OCI-LY7 (cell line): ENCODE measurements around the gene CIC. TPM values are rescaled to one million over a fixed set of nuclear protein-coding genes. Genes with fewer than 3 reads are reported as not detected.

Source experiments
- BruUV-seq: library from RNA; stranded (reverse); fragments of 400-500 nt; replicated peaks from 2 replicates; lab custom pipeline; 2021; lab: Mats Ljungman, UMichigan
- CTCF ChIA-PET: fragments of 300-600 bp; sonication (Branson Sonifier 250); formaldehyde crosslinking; loops from one replicate; lab custom pipeline; 2022; ENCODE audit warnings: antibody characterized with exemption; ENCODE audit not compliant: unreplicated experiment; lab: Charles Lee
- POLR2A ChIA-PET: fragments of 300-600 bp; sonication (Branson Sonifier 250); formaldehyde crosslinking; loops from one replicate; lab custom pipeline; 2022; ENCODE audit warnings: antibody characterized with exemption; lab: Charles Lee
- DNase-seq: peaks from one replicate; pipeline ENCODE4 v3.0.0-alpha.2; 2015; ENCODE audit warnings: low spot score
- H2AFZ ChIP-seq: fragments of 200-600 bp; sonication (generic), shearing (Covaris generic); 2 replicates; pipeline ENCODE4 v1.6.1; 2014; ENCODE audit warnings: mild to moderate bottlenecking, antibody characterized with exemption, low read length, moderate library complexity
- H3K27ac ChIP-seq: fragments of 200-600 bp; sonication (generic); 2 replicates; pipeline ENCODE4 v1.5.1; 2014; ENCODE audit warnings: mixed run types, low read depth, mild to moderate bottlenecking, moderate library complexity, low read length, inconsistent platforms; ENCODE audit not compliant: poor library complexity, severe bottlenecking
- H3K36me3 ChIP-seq: fragments of 200-600 bp; sonication (generic); 2 replicates; pipeline ENCODE4 v1.6.1; 2014; ENCODE audit warnings: mild to moderate bottlenecking, antibody characterized with exemption, low read length, moderate library complexity, mixed read lengths; ENCODE audit not compliant: insufficient read depth
- H3K4me1 ChIP-seq: fragments of 200-600 bp; sonication (generic); 2 replicates; pipeline ENCODE4 v1.5.1; 2014; ENCODE audit warnings: mild to moderate bottlenecking, low read length; ENCODE audit not compliant: insufficient read depth, poor library complexity, severe bottlenecking
- H3K4me2 ChIP-seq: fragments of 200-600 bp; sonication (generic); 2 replicates; pipeline ENCODE4 v1.6.1; 2014; ENCODE audit warnings: mild to moderate bottlenecking, low read length
- H3K4me3 ChIP-seq: fragments of 200-600 bp; sonication (generic); 2 replicates; pipeline ENCODE4 v1.5.1; 2014; ENCODE audit warnings: mild to moderate bottlenecking, low read depth, low read length; ENCODE audit not compliant: poor library complexity, severe bottlenecking
- H3K79me2 ChIP-seq: fragments of 200-600 bp; sonication (generic); 2 replicates; pipeline ENCODE4 v1.6.1; 2016; ENCODE audit warnings: low read depth, mild to moderate bottlenecking, low read length, moderate library complexity, mixed read lengths; ENCODE audit not compliant: insufficient read depth
- H3K9me2 ChIP-seq: fragments of 200-600 bp; sonication (generic); 2 replicates; pipeline ENCODE4 v1.6.1; 2016; ENCODE audit warnings: mild to moderate bottlenecking, low read length, mixed read lengths; ENCODE audit not compliant: insufficient read depth
- H3K9me3 ChIP-seq: fragments of 200-600 bp; sonication (generic); 2 replicates; pipeline ENCODE4 v1.6.1; 2014; ENCODE audit warnings: mild to moderate bottlenecking, mixed run types, low read length, mixed read lengths
- H4K20me1 ChIP-seq: fragments of 200-600 bp; sonication (generic); 2 replicates; pipeline ENCODE4 v1.6.1; 2014; ENCODE audit warnings: mild to moderate bottlenecking, antibody characterized with exemption, low read length, moderate library complexity, mixed read lengths; ENCODE audit not compliant: insufficient read depth
- EZH2phosphoT487 ChIP-seq: fragments of 200-600 bp; sonication (generic); IDR thresholded peaks from 2 replicates; pipeline ENCODE4 v1.6.1; 2018; ENCODE audit warnings: low read depth, borderline replicate concordance, mild to moderate bottlenecking, mixed run types, antibody characterized with exemption, low read length, moderate library complexity, mixed read lengths
- intact Hi-C: fragments of 100-400 bp; cut with micrococcal nuclease; formaldehyde crosslinking; loops from one replicate; pipeline ENCODE4 v1.10.0; 2022; ENCODE audit not compliant: unreplicated experiment
- total RNA-seq, 2 experiments: library from RNA; depleted of rRNA in 1 of 2; stranded (reverse); fragments of >200 nt in 1 of 2; shearing (Covaris generic) in 1 of 2; gene quantifications; 2 replicates each; pipeline ENCODE4 v1.2.3, GENCODE V29; 2014 to 2022
- TF ChIP-seq, protein P1 (sequence below): fragments of 200-600 bp; sonication (generic); conservative IDR thresholded peaks from 2 replicates; pipeline ENCODE4 v1.5.1; 2014; ENCODE audit warnings: mild to moderate bottlenecking, antibody characterized with exemption, low read length, moderate library complexity, mixed read lengths

CIC gene
- total RNA-seq, 2 experiments from 2014 or later, result 26.8 to 48.2 TPM

DNA sequence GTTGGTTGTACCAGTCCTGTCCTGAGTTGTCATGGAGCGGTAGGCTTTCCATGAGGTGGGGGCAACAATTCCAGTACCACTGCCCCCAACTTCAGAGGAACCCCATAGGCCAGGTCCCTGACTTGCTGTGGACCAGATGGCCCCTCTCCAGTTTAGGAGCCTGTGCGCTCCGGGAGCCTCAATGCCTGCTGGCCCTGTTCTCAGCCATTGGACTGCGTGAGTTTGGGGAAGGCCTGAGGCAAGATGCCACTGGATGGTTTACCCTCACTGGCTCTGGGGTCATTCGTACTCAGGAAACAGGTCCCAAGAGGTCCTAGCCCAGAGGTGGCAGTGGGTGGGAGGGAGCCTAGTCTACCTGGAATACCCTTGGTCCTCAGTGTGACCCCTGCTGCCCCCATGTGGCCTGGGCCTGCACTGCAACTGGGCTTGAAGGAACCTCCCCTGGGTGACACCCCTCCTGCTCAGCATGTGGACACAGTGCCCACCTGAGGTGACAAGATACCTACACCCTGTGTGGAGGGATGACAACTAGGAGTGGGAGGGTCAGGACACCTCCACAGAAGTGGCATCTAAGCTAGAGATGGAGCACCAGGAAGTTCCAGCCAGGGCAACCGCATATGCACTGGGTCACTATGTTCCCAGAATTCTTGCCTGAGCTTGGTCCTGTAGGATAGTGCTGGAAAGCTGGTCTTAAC lies 26.9 kb downstream of the CIC start:
- TF ChIP-seq, protein P1, sequence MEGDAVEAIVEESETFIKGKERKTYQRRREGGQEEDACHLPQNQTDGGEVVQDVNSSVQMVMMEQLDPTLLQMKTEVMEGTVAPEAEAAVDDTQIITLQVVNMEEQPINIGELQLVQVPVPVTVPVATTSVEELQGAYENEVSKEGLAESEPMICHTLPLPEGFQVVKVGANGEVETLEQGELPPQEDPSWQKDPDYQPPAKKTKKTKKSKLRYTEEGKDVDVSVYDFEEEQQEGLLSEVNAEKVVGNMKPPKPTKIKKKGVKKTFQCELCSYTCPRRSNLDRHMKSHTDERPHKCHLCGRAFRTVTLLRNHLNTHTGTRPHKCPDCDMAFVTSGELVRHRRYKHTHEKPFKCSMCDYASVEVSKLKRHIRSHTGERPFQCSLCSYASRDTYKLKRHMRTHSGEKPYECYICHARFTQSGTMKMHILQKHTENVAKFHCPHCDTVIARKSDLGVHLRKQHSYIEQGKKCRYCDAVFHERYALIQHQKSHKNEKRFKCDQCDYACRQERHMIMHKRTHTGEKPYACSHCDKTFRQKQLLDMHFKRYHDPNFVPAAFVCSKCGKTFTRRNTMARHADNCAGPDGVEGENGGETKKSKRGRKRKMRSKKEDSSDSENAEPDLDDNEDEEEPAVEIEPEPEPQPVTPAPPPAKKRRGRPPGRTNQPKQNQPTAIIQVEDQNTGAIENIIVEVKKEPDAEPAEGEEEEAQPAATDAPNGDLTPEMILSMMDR, result peak; percentile 92
- TF ChIP-seq EZH2phosphoT487, result no peak
- Histone ChIP-seq H3K27ac (no peak overlapping the region), H2AFZ (no peak overlapping the region), H3K9me3 (no peaks in the 10 kb centered on the region), H3K4me3 (no peak overlapping the region), H3K9me2 (no peaks in the 10 kb centered on the region), H3K4me2 (no peak overlapping the region), H3K79me2 (no peaks in the 10 kb centered on the region), H3K4me1 (no peaks in the 10 kb centered on the region), H4K20me1 (no peaks in the 10 kb centered on the region), H3K36me3 (peaks cover 60% of the 10 kb centered on the region)
- no TSS peak for BruUV-seq
- ChIA-PET CTCF (interaction anchor here (0.5 to 0.6 kb wide), 2 partner anchors 164 to 261 kb away, joined by 4 read pairs; partner anchors contain the start of gene POU2F2), POLR2A (interaction anchor here (0.7 kb wide), 1 partner anchor 53 kb away, joined by 3 read pairs; no protein-coding TSS in a partner anchor)
- DNase-seq, result peak; percentile 81
- intact Hi-C loops, result loop anchor here (5.0 kb wide), 1 partner anchor 164 kb away; the partner anchor contains the start of gene POU2F2

DNA sequence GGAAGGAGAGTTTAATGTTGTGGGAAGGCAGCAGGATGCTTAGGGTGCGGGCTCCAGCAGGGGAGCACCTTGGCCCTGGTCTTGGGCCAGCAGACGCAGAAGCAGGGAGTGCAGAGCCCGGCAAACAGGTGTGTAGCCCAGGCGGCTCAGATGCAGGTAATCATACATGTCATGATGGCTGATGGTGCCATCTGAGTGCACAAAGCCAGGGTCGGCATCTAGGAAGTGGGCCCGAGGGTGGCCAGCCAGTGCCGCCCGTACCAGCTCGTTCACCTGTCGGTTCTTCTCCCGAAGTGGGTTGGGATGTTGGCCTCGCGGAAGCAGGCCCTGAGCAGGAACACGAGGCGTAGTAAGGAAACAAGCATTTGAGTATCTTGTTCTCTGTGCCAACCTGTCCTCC lies 28.0 kb downstream of the CIC start:
- Histone ChIP-seq H3K36me3 (peaks cover 49% of the 10 kb centered on the region), H3K9me3 (no peaks in the 10 kb centered on the region), H3K27ac (no peak overlapping the region), H4K20me1 (no peaks in the 10 kb centered on the region), H3K9me2 (no peaks in the 10 kb centered on the region), H2AFZ (no peak overlapping the region), H3K4me1 (peaks cover 8% of the 10 kb centered on the region), H3K4me3 (no peak overlapping the region), H3K79me2 (peaks cover 4% of the 10 kb centered on the region; the same call in 1 of the 2 replicates), H3K4me2 (no peak overlapping the region)
- CTCF ChIA-PET, result no interaction called here
- POLR2A ChIA-PET, result no interaction called here
- intact Hi-C loops, result loop anchor here (5.0 kb wide), 1 partner anchor 165 kb away; the partner anchor contains the start of gene POU2F2
- DNase-seq, result no peak
- no peak for TF ChIP-seq EZH2phosphoT487
- TF ChIP-seq, protein P1, result no peak
- no TSS peak for BruUV-seq

DNA sequence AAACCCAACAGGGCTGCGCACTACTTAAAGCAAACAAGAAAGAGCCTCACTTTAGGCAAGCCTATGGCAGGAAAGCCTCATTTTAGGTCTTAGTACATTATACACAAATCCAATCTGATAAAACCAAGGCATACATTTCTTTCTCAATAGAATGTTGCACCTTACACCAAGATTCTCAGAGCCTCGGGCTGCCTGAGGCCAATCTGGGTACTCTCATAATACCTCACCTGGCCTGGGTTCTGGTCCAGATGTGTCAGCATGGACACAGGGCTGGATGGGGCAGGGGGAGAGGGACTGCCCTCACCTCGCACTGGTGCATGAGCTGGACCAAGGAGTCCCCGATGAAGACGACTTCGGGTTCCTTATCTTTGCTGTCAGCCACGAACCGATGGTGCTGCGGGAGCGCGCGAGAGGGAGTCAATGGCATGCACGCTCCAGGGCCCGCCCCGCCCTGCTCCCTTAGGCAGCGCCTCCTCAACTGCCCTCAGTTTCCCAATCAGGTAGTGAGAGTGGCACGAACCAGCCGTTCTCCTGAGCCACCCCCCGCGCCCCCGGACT lies 32.7 kb downstream of the CIC start, which contains the start of gene PRR19:
TSS of gene PRR19 (plus strand) at position 487 of the 558 bp plus-strand sequence. CDS start 7,453 bp downstream, outside the sequence.
- Histone ChIP-seq H2AFZ (peak within 1 kb of the TSS; percentile 79), H3K4me3 (peak within 1 kb of the TSS; percentile 88), H3K9me2 (no peaks in the 10 kb centered on the region), H3K79me2 (peaks cover 4% of the 10 kb centered on the region; the same call in 1 of the 2 replicates), H3K4me2 (peak within 1 kb of the TSS; percentile 94), H3K36me3 (peaks cover 5% of the 10 kb centered on the region; the same call in 1 of the 2 replicates), H4K20me1 (no peaks in the 10 kb centered on the region), H3K9me3 (no peaks in the 10 kb centered on the region), H3K4me1 (peaks cover 15% of the 10 kb centered on the region), H3K27ac (peak within 1 kb of the TSS; percentile 49)
- POLR2A ChIA-PET, result interaction anchor here (1.0 kb wide), 1 partner anchor 21 kb away, joined by 5 read pairs; no protein-coding TSS in a partner anchor
- TF ChIP-seq, protein P1, result no peak
- TF ChIP-seq EZH2phosphoT487, result no peak
- intact Hi-C loops, result loop anchor here (1.0 kb wide), 1 partner anchor 15 kb away; no protein-coding TSS in a partner anchor
- peak; percentile 50 for DNase-seq
- BruUV-seq, result no TSS peak
- CTCF ChIA-PET, result no interaction called here
